ENCODE results near the gene CLCC1. TPM values are rescaled to one million over a fixed set of nuclear protein-coding genes. Genes with fewer than 3 reads are reported as not detected.

CLCC1 gene
- total RNA-seq, 1 donor from 2014 or later, result 43.2 TPM

- no peak for DNase-seq (ENCODE audit: low spot score)
Measured at GRCh38 chr1:108916788-108917187, 46.5 kb downstream of the CLCC1 start.

Other genes with a start within 250 kb of the CLCC1 start
- gene STXBP3, start 216.8 kb downstream of the CLCC1 start, total RNA-seq, result 59.3 TPM
- not detected for gene AKNAD1, start 106.4 kb downstream of the CLCC1 start, total RNA-seq
- gene GPSM2, start 86.5 kb downstream of the CLCC1 start, total RNA-seq, result 14.4 TPM
- gene WDR47, start 78.6 kb upstream of the CLCC1 start, total RNA-seq, result 18.8 TPM
- 27.0 TPM for gene TAF13, start 112.5 kb upstream of the CLCC1 start, total RNA-seq
- 55.1 TPM for gene TMEM167B, start 127.3 kb upstream of the CLCC1 start, total RNA-seq
- 0.75 TPM for gene ELAPOR1, start 150.6 kb upstream of the CLCC1 start, total RNA-seq

All from ureter (tissue), 1 donor.